HG03159 (cell line): ENCODE measurements around the gene MAP2K3.

Source experiments
- ATAC-seq: cut with Tn5 transposase; IDR thresholded peaks from one replicate; pipeline ENCODE4 v1.9.1; 2021; ENCODE audit warnings: mild to moderate bottlenecking, moderate library complexity; ENCODE audit not compliant: unreplicated experiment

The MAP2K3 gene

GRCh38 chr17:21252796-21253645 lies 31.5 kb upstream of the MAP2K3 start, which contains the start of gene NATD1:
NATD1 (minus strand) TSS chr17:21253410; CDS start chr17:21253264, 146 bp downstream.
- ATAC-seq = peak; percentile 82

- no peak for ATAC-seq
Observed at GRCh38 chr17:21253646-21254441, 30.7 kb upstream of the MAP2K3 start.

- no peak for ATAC-seq
Observed at GRCh38 chr17:21258593-21258992, 25.9 kb upstream of the MAP2K3 start.

GRCh38 chr17:21262259-21262993 lies 22.1 kb upstream of the MAP2K3 start:
- no peak for ATAC-seq

- ATAC-seq = no peak
Observed at GRCh38 chr17:21263376-21263775, 21.1 kb upstream of the MAP2K3 start.

- ATAC-seq = no peak
Observed at GRCh38 chr17:21268596-21269188, 15.8 kb upstream of the MAP2K3 start.

- no peak for ATAC-seq
Observed at GRCh38 chr17:21269394-21269793, 15.1 kb upstream of the MAP2K3 start.

- no peak for ATAC-seq
Observed at GRCh38 chr17:21271454-21272183, 12.9 kb upstream of the MAP2K3 start.

GRCh38 chr17:21272250-21272649 lies 12.3 kb upstream of the MAP2K3 start:
- no peak for ATAC-seq

- ATAC-seq = no peak
Observed at GRCh38 chr17:21272881-21273792, 11.4 kb upstream of the MAP2K3 start.

GRCh38 chr17:21275047-21275578 lies 9.4 kb upstream of the MAP2K3 start:
- no peak for ATAC-seq

GRCh38 chr17:21275579-21276263 lies 8.8 kb upstream of the MAP2K3 start:
- peak; percentile 90 for ATAC-seq

GRCh38 chr17:21276264-21276588 lies 8.3 kb upstream of the MAP2K3 start:
- ATAC-seq = no peak

GRCh38 chr17:21277332-21277731 lies 7.2 kb upstream of the MAP2K3 start:
- no peak for ATAC-seq

GRCh38 chr17:21278450-21279197 lies 5.9 kb upstream of the MAP2K3 start:
- no peak for ATAC-seq

- ATAC-seq = no peak
Observed at GRCh38 chr17:21279198-21279535, 5.3 kb upstream of the MAP2K3 start.

- no peak for ATAC-seq
Observed at GRCh38 chr17:21279582-21279981, 4.9 kb upstream of the MAP2K3 start.

- peak; percentile 29 for ATAC-seq
Observed at GRCh38 chr17:21280081-21280518, 4.4 kb upstream of the MAP2K3 start.
